ENCODE results near the gene ELMOD1. TPM values are rescaled to one million over a fixed set of nuclear protein-coding genes. Genes with fewer than 3 reads are reported as not detected.

Gene ELMOD1
- total and polyA plus RNA-seq, 2 donors (not counting 3 experiments of a cell fraction or from before 2014, with no cell fraction given): 1.6 to 2.4 TPM

GRCh38 chr11:107609400-107610218 is 18.7 kb downstream of the ELMOD1 start:
- intact Hi-C loops (cut with micrococcal nuclease) (loop anchor here (1.0 kb wide), 1 partner anchor 11 kb away; no protein-coding TSS in a partner anchor), dilution Hi-C loops (cut with MboI; ENCODE audit: extremely low pct_ligation_motif_present, low sequenced_read_pairs) (no loop called here)
- ChIA-PET POLR2A (interaction anchor here (1.6 kb wide), 1 partner anchor 10 kb away, joined by 4 read pairs; no protein-coding TSS in a partner anchor), CTCF (interaction anchor here (0.8 to 2.8 kb wide), 14 partner anchors 10 to 86 kb away, joined by 3 to 24 read pairs (median 6); no protein-coding TSS in a partner anchor)
- Histone ChIP-seq H4K20me1 (replicated peaks; ENCODE audit: control insufficient read depth, extremely low read depth, insufficient read depth, low read length) (no peaks in the 10 kb centered on the region), H3K4me3 (replicated peaks in 1 of 3; ENCODE audit: insufficient read depth in 1 of 3, low read depth in 1 of 3, low read length in 3 of 3) (no peak overlapping the region), H3K79me2 (ENCODE audit: control insufficient read depth, insufficient read depth, low read length) (no peaks in the 10 kb centered on the region), H3K9me3 (replicated peaks; ENCODE audit: control insufficient read depth, insufficient read depth, low read length) (no peaks in the 10 kb centered on the region), H3K4me2 (ENCODE audit: insufficient read depth, low read length) (peak overlapping the region; percentile 18), H3K4me1 (ENCODE audit: control insufficient read depth, extremely low read depth, insufficient read depth, low read length) (peaks cover 33% of the 10 kb centered on the region), H3K9ac (replicated peaks; ENCODE audit: extremely low read depth, insufficient read depth, low read length) (no peak overlapping the region), H3K27me3 (ENCODE audit: control insufficient read depth in 2 of 2, insufficient read depth in 2 of 2, low read length in 2 of 2) (no peaks in the 10 kb centered on the region), H3K36me3 (ENCODE audit: control insufficient read depth in 2 of 2, extremely low read depth in 1 of 2, insufficient read depth in 2 of 2, low read length in 2 of 2) (no peaks in the 10 kb centered on the region), H2AFZ (ENCODE audit: low read depth, low read length) (no peak overlapping the region), H3K27ac (ENCODE audit: insufficient read depth, low read depth, low read length) (no peak overlapping the region), H3K9me1 (replicated peaks; ENCODE audit: control insufficient read depth, extremely low read depth, insufficient read depth, low read length) (no peaks in the 10 kb centered on the region)
- no peak for DNase-seq (ENCODE audit: low read depth, low spot score)
- TF ChIP-seq FOS (IDR thresholded peaks at IDR 0.05; ENCODE audit: borderline replicate concordance, insufficient read depth, low read length) (no peak), JUN (IDR thresholded peaks at IDR 0.05; ENCODE audit: borderline replicate concordance, insufficient read depth, insufficient read length, low read depth) (no peak), POLR2A (IDR thresholded peaks at IDR 0.05; ENCODE audit: low read depth, low read length) (no peak), MAX (IDR thresholded peaks at IDR 0.05; ENCODE audit: insufficient read depth, insufficient read length) (no peak), MYC (IDR thresholded peaks at IDR 0.05; ENCODE audit: low read depth, low read length) (no peak), CTCF (IDR thresholded peaks at IDR 0.05; ENCODE audit: extremely low read depth in 1 of 2, insufficient read depth in 1 of 2, low read depth in 1 of 2, low read length in 2 of 2) (no peak), GATA2 (IDR thresholded peaks at IDR 0.05; ENCODE audit: insufficient read depth, insufficient read length, low read depth, low read length) (no peak), POLR2AphosphoS5 (IDR thresholded peaks at IDR 0.05; ENCODE audit: insufficient read depth, low read depth, low read length) (no peak), EZH2 (IDR thresholded peaks at IDR 0.05; ENCODE audit: borderline replicate concordance, low read depth, low read length, severe bottlenecking) (no peak)
- no TSS peak for BruUV-seq (replicated peaks)
- no peak for FAIRE-seq

All from endothelial cell of umbilical vein (primary cell).